ENCODE data around the gene CRACDL. TPM values are rescaled to one million over a fixed set of nuclear protein-coding genes. Genes with fewer than 3 reads are reported as not detected.

Gene CRACDL
- total RNA-seq, 1 donor from 2014 or later = 17.8 TPM

DNA sequence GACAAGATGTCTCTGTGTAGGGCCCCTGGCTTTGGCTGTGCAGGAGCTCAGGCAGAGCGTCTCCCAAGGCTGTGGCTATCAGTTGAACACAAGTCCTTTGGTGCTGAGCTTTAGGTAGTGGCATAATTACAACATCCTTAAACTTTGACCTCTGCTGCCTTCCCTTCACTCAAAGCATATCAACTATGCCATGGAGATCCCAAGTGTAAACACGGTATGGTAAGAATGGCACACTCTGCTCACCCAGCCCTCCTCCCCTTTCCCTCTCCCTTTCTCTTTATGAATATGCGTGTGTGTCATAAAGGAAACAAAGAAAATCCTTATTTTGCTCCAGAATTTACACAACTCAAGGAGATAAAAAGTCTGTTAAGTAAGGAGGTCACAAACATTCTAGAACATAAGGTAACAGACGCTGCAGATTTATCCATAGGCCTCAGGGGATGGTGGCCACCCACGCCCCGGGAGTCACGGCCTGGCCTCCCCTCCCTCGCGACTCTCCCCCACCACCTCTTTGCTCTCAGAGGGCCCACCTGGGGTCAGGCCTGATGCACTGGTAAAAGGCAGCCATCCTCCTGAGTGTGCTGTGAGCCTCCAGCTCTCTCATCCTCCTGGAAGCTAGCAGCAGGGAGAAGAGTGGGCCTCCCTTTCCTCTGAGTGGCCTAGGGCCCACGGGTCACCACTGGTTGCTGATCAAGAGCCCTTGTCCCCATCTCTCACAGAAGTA is 67.3 kb downstream of the CRACDL start:
- no peaks in the 10 kb centered on the region for H3K9me3 ChIP-seq
- no peaks in the 10 kb centered on the region for H3K27me3 ChIP-seq (ENCODE audit: low read depth)
- H3K36me3 ChIP-seq = no peaks in the 10 kb centered on the region
- TF ChIP-seq, protein P1, sequence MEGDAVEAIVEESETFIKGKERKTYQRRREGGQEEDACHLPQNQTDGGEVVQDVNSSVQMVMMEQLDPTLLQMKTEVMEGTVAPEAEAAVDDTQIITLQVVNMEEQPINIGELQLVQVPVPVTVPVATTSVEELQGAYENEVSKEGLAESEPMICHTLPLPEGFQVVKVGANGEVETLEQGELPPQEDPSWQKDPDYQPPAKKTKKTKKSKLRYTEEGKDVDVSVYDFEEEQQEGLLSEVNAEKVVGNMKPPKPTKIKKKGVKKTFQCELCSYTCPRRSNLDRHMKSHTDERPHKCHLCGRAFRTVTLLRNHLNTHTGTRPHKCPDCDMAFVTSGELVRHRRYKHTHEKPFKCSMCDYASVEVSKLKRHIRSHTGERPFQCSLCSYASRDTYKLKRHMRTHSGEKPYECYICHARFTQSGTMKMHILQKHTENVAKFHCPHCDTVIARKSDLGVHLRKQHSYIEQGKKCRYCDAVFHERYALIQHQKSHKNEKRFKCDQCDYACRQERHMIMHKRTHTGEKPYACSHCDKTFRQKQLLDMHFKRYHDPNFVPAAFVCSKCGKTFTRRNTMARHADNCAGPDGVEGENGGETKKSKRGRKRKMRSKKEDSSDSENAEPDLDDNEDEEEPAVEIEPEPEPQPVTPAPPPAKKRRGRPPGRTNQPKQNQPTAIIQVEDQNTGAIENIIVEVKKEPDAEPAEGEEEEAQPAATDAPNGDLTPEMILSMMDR (IDR thresholded peaks at IDR 0.05) = no peak
- peak overlapping the region; percentile 37 for H3K4me3 ChIP-seq
- H3K27ac ChIP-seq = peak overlapping the region; percentile 89
- intact Hi-C loops (cut with DNase I) = no loop called here
- ATAC-seq (peak; percentile 31 to 57), DNase-seq (no peak)
- H3K4me1 ChIP-seq = peaks cover 9% of the 10 kb centered on the region

DNA sequence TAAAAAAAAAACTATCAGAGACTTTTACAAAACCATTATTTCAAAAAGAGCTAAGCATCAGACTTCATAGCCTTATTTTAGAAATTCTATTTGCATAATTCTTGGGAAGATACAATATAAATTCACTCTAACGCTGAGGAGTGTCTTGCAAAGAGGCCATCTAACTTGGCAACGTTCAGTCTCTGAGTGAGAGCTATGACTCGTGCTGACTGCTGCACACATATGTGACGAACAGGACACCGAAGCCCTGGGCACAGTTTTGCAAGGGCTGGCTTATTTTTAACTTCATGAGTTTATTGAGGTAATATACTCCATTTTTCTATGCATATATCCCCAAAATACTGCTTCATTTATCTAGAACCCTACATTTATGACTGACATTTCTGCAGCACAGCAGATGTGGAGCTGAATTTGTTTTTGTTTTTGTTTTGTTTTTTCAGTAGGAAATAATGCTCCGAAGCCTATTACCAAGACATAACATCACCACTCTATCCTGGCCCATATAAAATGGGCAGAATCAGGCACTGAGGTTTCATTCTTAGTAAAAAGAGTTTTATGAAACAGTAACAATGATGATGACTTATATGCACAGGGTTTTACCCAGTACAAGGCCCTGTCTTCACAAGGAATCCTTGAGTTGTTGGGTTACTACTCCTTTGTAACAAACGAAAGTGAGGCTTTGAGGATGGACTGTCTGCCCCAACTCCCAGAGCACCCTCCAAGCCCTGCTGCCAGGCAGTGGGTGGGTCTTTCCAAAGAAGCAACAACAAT is 68.3 kb downstream of the CRACDL start:
- H3K4me3 ChIP-seq = peak overlapping the region; percentile 37
- H3K27me3 ChIP-seq (ENCODE audit: low read depth) = no peaks in the 10 kb centered on the region
- no peak for DNase-seq
- no peaks in the 10 kb centered on the region for H3K36me3 ChIP-seq
- TF ChIP-seq, protein P1 (IDR thresholded peaks at IDR 0.05) = no peak
- intact Hi-C loops (cut with DNase I) = no loop called here
- peaks cover 9% of the 10 kb centered on the region for H3K4me1 ChIP-seq
- ATAC-seq = no peak
- H3K9me3 ChIP-seq = no peaks in the 10 kb centered on the region
- peak overlapping the region; percentile 89 for H3K27ac ChIP-seq

DNA sequence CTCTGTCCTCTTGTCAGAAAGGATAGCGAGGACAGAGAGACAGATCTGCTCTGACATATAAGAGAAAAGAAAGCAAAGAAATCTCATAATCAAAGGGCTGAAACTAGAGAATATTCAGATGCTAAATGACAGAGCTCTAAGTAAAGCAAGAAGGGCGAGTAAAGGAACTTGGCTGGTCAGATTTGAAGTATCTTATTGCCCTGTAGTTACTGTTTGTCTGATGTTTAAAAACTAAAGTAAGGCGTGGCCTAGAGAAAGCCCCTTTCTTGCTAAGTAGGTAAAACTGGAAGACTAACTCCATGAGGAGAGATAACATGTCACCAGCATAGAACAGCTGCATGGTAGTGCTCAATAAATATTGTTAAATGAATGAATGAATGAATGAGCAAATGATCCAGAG is 70.0 kb downstream of the CRACDL start:
- H3K27me3 ChIP-seq (ENCODE audit: low read depth) = no peaks in the 10 kb centered on the region
- intact Hi-C loops (cut with DNase I) = no loop called here
- H3K36me3 ChIP-seq = no peaks in the 10 kb centered on the region
- no peak overlapping the region for H3K4me3 ChIP-seq
- TF ChIP-seq, protein P1 (IDR thresholded peaks at IDR 0.05) = no peak
- ATAC-seq (no peak), DNase-seq (no peak)
- peaks cover 9% of the 10 kb centered on the region for H3K4me1 ChIP-seq
- no peaks in the 10 kb centered on the region for H3K9me3 ChIP-seq
- H3K27ac ChIP-seq = no peak overlapping the region

DNA sequence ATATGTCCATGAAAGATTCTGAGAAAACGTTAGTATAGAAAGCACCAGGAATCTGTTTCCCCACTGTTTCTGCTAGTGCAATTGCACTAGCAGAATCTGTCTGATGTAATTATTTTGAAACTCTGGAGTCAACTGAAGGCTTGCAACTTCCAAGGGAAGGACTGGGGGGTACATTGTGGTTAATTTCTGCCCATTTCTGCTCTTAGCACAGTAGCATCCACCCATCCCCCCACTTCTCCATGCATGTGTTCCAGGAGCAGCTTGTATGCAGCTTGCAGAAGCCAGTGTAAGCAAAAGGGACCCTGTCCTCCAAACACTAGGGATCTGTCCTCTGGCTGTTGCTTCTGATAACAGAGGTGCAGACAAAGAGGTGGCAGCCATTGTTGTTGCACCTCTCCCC is 74.4 kb downstream of the CRACDL start:
- ATAC-seq (no peak), DNase-seq (no peak)
- intact Hi-C loops (cut with DNase I) = no loop called here
- no peaks in the 10 kb centered on the region for H3K4me1 ChIP-seq
- H3K27ac ChIP-seq = no peak overlapping the region
- TF ChIP-seq, protein P1 (IDR thresholded peaks at IDR 0.05) = no peak
- H3K27me3 ChIP-seq (ENCODE audit: low read depth) = no peaks in the 10 kb centered on the region
- peaks cover 12% of the 10 kb centered on the region for H3K9me3 ChIP-seq
- H3K36me3 ChIP-seq = no peaks in the 10 kb centered on the region
- no peak overlapping the region for H3K4me3 ChIP-seq

GRCh38 chr2:98859323-98859722 is 76.7 kb downstream of the CRACDL start:
- DNase-seq = no peak
- H3K27ac ChIP-seq = no peak overlapping the region
- no peak overlapping the region for H3K4me3 ChIP-seq
- no peaks in the 10 kb centered on the region for H3K36me3 ChIP-seq
- ATAC-seq = no peak
- no peaks in the 10 kb centered on the region for H3K4me1 ChIP-seq
- intact Hi-C loops (cut with DNase I) = no loop called here
- TF ChIP-seq, protein P1 (IDR thresholded peaks at IDR 0.05) = no peak
- no peaks in the 10 kb centered on the region for H3K27me3 ChIP-seq (ENCODE audit: low read depth)
- H3K9me3 ChIP-seq = peaks cover 25% of the 10 kb centered on the region

All from lower lobe of right lung (tissue), 2 donors.